Measurements from ENCODE around the gene SRRT.

- TF ChIP-seq POLR2A (IDR thresholded peaks at IDR 0.05; ENCODE audit: low read length) = peak; percentile 75
- no peak for TF ChIP-seq GATA1 (IDR thresholded peaks at IDR 0.05; ENCODE audit: low read depth, low read length)
Observed at GRCh38 chr7:100888988-100889750, 14.3 kb downstream of the SRRT start, which contains the start of gene UFSP1.

Measured in erythroblast (primary cell).